Karpas-422 (cell line): ENCODE measurements around the gene CPTP. TPM values are rescaled to one million over a fixed set of nuclear protein-coding genes. Genes with fewer than 3 reads are reported as not detected.

Source experiments
- DNase-seq: peaks from one replicate; pipeline ENCODE4 v3.0.0-alpha.2; 2015
- H2AFZ ChIP-seq: fragments of 200-600 bp; sonication (generic); 2 replicates; pipeline ENCODE4 v1.6.1; 2014; ENCODE audit warnings: antibody characterized with exemption, low read length, mixed read lengths
- H3K27ac ChIP-seq: fragments of 200-600 bp; sonication (generic); 2 replicates; pipeline ENCODE4 v1.5.1; 2014; ENCODE audit warnings: mild to moderate bottlenecking, low read length, moderate library complexity
- H3K27me3 ChIP-seq: fragments of 200-600 bp; sonication (generic); 2 replicates; pipeline ENCODE4 v1.6.1; 2014; ENCODE audit warnings: low read length, mixed read lengths
- H3K36me3 ChIP-seq: fragments of 200-600 bp; sonication (generic); 2 replicates; pipeline ENCODE4 v1.6.1; 2014; ENCODE audit warnings: low read length, mixed read lengths; ENCODE audit not compliant: insufficient read depth
- H3K4me1 ChIP-seq: fragments of 200-600 bp; sonication (generic); 2 replicates; pipeline ENCODE4 v1.6.1; 2014; ENCODE audit warnings: mild to moderate bottlenecking, low read length, mixed read lengths
- H3K4me2 ChIP-seq: fragments of 200-600 bp; sonication (generic); 2 replicates; pipeline ENCODE4 v1.6.1; 2014; ENCODE audit warnings: low read length, low read depth, mild to moderate bottlenecking; ENCODE audit not compliant: poor library complexity, severe bottlenecking
- H3K4me3 ChIP-seq: fragments of 200-600 bp; sonication (generic); 2 replicates; pipeline ENCODE4 v1.5.1; 2014; ENCODE audit warnings: mild to moderate bottlenecking, antibody characterized with exemption, low read length, mixed read lengths
- H3K79me2 ChIP-seq: fragments of 200-600 bp; sonication (generic); 2 replicates; pipeline ENCODE4 v1.6.1; 2014; ENCODE audit warnings: mild to moderate bottlenecking, low read length, mixed read lengths
- H3K9ac ChIP-seq: fragments of 200-600 bp; sonication (generic); 2 replicates; pipeline ENCODE4 v1.6.0; 2014; ENCODE audit warnings: low read length
- H3K9me2 ChIP-seq: fragments of 200-600 bp; sonication (generic), shearing (Covaris generic); replicated peaks from 2 replicates; pipeline ENCODE4 v1.6.0; 2014; ENCODE audit warnings: mild to moderate bottlenecking, low read length, moderate library complexity; ENCODE audit not compliant: insufficient read depth
- H3K9me3 ChIP-seq: fragments of 300-700, 200-600 bp; sonication (generic); 2 replicates; pipeline ENCODE4 v1.6.1; 2014; ENCODE audit warnings: low read length, mixed read lengths
- H4K20me1 ChIP-seq: fragments of 200-600 bp; sonication (generic); 2 replicates; pipeline ENCODE4 v1.6.1; 2014; ENCODE audit warnings: mild to moderate bottlenecking, antibody characterized with exemption, low read length, low read depth; ENCODE audit not compliant: insufficient read depth
- total RNA-seq: library from RNA; depleted of rRNA; stranded (reverse); fragments of >200 nt; shearing (Covaris generic); gene quantifications from 2 replicates; pipeline ENCODE4 v1.2.3, GENCODE V29; 2014; ENCODE audit warnings: low replicate concordance

Gene CPTP
- total RNA-seq, 1 experiment from 2014 or later = 35.0 TPM

DNA sequence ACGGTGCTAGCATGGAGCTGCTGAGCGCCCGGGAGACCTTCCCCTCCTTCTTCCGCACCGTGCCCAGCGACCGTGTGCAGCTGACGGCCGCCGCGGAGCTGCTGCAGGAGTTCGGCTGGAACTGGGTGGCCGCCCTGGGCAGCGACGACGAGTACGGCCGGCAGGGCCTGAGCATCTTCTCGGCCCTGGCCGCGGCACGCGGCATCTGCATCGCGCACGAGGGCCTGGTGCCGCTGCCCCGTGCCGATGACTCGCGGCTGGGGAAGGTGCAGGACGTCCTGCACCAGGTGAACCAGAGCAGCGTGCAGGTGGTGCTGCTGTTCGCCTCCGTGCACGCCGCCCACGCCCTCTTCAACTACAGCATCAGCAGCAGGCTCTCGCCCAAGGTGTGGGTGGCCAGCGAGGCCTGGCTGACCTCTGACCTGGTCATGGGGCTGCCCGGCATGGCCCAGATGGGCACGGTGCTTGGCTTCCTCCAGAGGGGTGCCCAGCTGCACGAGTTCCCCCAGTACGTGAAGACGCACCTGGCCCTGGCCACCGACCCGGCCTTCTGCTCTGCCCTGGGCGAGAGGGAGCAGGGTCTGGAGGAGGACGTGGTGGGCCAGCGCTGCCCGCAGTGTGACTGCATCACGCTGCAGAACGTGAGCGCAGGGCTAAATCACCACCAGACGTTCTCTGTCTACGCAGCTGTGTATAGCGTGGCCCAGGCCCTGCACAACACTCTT is 7.6 kb downstream of the CPTP start:
- Histone ChIP-seq H3K4me3 (peak overlapping the region; percentile 80; the same call in 1 of the 2 replicates), H3K9ac (peak overlapping the region; percentile 98), H3K36me3 (no peaks in the 10 kb centered on the region; the same call in 1 of the 2 replicates), H3K27ac (peak overlapping the region; percentile 99), H3K79me2 (peaks cover 11% of the 10 kb centered on the region), H3K4me2 (peak overlapping the region; percentile 95), H4K20me1 (peaks cover 13% of the 10 kb centered on the region), H3K4me1 (peaks cover 70% of the 10 kb centered on the region), H2AFZ (no peak overlapping the region), H3K27me3 (no peaks in the 10 kb centered on the region), H3K9me2 (no peaks in the 10 kb centered on the region), H3K9me3 (no peaks in the 10 kb centered on the region)
- DNase-seq = no peak

- Histone ChIP-seq H3K9me3 (no peaks in the 10 kb centered on the region), H3K4me3 (peak overlapping the region; percentile 80; the same call in 1 of the 2 replicates), H2AFZ (no peak overlapping the region), H3K9ac (no peak overlapping the region), H3K4me2 (no peak overlapping the region), H4K20me1 (peaks cover 17% of the 10 kb centered on the region), H3K27me3 (no peaks in the 10 kb centered on the region), H3K79me2 (peaks cover 10% of the 10 kb centered on the region; the same call in 1 of the 2 replicates), H3K36me3 (peaks cover 3% of the 10 kb centered on the region; the same call in 1 of the 2 replicates), H3K9me2 (no peaks in the 10 kb centered on the region), H3K4me1 (peaks cover 66% of the 10 kb centered on the region), H3K27ac (no peak overlapping the region)
- DNase-seq = no peak
Observed at GRCh38 chr1:1332774-1333480, 8.3 kb downstream of the CPTP start.

GRCh38 chr1:1333551-1334241 is 9.1 kb downstream of the CPTP start:
- Histone ChIP-seq H3K4me3 (no peak overlapping the region), H3K9me3 (no peaks in the 10 kb centered on the region), H3K27ac (no peak overlapping the region), H3K9me2 (no peaks in the 10 kb centered on the region), H3K27me3 (no peaks in the 10 kb centered on the region), H3K9ac (no peak overlapping the region), H2AFZ (no peak overlapping the region), H3K4me1 (peaks cover 58% of the 10 kb centered on the region), H4K20me1 (peaks cover 17% of the 10 kb centered on the region), H3K36me3 (peaks cover 3% of the 10 kb centered on the region; the same call in 1 of the 2 replicates), H3K4me2 (no peak overlapping the region), H3K79me2 (peaks cover 10% of the 10 kb centered on the region; the same call in 1 of the 2 replicates)
- DNase-seq = no peak

DNA sequence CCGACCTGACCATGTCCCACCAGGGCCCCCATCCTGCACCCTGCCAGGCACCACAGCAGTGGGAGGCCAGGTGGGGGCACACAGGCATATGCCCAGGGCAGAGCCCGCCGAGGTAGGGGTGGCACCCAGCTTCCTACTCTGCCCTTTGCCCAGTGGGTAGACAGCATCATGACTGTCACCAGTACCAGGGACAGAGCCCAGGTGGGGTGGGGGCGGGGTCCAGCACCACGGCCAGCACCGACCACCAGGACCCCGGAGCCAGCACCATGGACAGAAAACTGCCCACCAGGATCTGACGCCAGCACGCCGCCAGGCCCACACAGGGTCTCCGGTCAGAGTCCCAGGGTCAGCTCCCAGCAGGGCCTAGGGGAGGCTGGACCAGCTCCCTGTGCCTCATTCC is 10.2 kb downstream of the CPTP start:
- Histone ChIP-seq H3K4me1 (peaks cover 47% of the 10 kb centered on the region), H3K36me3 (peaks cover 3% of the 10 kb centered on the region; the same call in 1 of the 2 replicates), H3K9me2 (no peaks in the 10 kb centered on the region), H2AFZ (no peak overlapping the region), H3K27ac (peak overlapping the region; percentile 53), H3K4me3 (no peak overlapping the region), H3K79me2 (peaks cover 10% of the 10 kb centered on the region; the same call in 1 of the 2 replicates), H4K20me1 (peaks cover 17% of the 10 kb centered on the region), H3K4me2 (no peak overlapping the region), H3K27me3 (no peaks in the 10 kb centered on the region), H3K9ac (no peak overlapping the region), H3K9me3 (no peaks in the 10 kb centered on the region)
- DNase-seq = peak; percentile 55

DNA sequence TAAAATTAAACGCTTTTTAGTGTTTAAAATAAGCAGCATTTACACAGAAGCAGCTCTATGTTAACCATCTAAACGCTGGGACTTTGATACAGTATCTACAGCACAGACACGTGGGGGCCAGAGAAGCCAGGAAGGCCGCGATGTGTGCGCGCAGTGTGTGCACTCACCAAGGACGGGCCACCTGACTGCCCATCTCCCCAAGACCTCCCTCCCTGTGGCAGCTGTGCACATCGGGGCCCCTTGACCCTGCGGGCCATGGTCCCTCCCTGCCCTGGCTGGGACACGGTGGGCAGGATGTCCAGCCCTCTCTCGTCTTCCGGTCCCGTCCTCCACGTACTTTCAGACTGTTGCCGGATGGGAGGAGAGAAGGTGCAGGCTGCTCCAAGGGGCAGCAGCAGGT is 10.7 kb downstream of the CPTP start:
- Histone ChIP-seq H3K79me2 (peaks cover 10% of the 10 kb centered on the region; the same call in 1 of the 2 replicates), H4K20me1 (peaks cover 17% of the 10 kb centered on the region), H2AFZ (no peak overlapping the region), H3K27me3 (no peaks in the 10 kb centered on the region), H3K9ac (no peak overlapping the region), H3K36me3 (peaks cover 3% of the 10 kb centered on the region; the same call in 1 of the 2 replicates), H3K4me3 (no peak overlapping the region), H3K27ac (peak overlapping the region; percentile 53), H3K4me1 (peaks cover 42% of the 10 kb centered on the region), H3K9me2 (no peaks in the 10 kb centered on the region), H3K9me3 (no peaks in the 10 kb centered on the region), H3K4me2 (no peak overlapping the region)
- DNase-seq = peak; percentile 73

GRCh38 chr1:1335792-1336248 is 11.2 kb downstream of the CPTP start:
- DNase-seq = peak; percentile 61
- Histone ChIP-seq H3K4me3 (no peak overlapping the region), H3K79me2 (peaks cover 10% of the 10 kb centered on the region; the same call in 1 of the 2 replicates), H3K27me3 (no peaks in the 10 kb centered on the region), H3K4me2 (no peak overlapping the region), H3K36me3 (peaks cover 4% of the 10 kb centered on the region; the same call in 1 of the 2 replicates), H3K9ac (no peak overlapping the region), H2AFZ (no peak overlapping the region), H3K4me1 (peaks cover 37% of the 10 kb centered on the region), H3K27ac (peak overlapping the region; percentile 53; the same call in 1 of the 2 replicates), H4K20me1 (peaks cover 17% of the 10 kb centered on the region), H3K9me2 (no peaks in the 10 kb centered on the region), H3K9me3 (no peaks in the 10 kb centered on the region)

DNA sequence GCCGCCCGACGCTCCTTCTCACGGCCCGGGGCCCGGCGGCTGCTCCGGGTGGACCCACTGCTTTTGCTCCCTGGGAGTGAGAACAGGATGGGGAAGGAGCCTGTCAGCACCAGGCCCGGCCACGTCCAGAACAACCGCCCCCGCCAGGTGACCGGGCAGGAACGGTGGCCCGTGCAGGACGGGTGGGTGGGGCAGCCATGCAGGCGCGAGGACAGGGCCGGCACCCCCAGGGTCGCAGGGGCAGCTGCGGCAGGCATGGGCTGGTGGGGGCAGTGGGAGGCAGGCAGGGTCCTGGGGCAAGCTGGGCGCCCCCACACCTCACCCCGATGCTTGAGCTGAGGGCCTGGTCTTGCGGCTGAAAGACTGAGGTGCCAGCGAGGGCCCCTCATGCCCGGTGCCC is 11.8 kb downstream of the CPTP start:
- DNase-seq = no peak
- H3K27me3 ChIP-seq = no peaks in the 10 kb centered on the region
- H3K9ac ChIP-seq = no peak overlapping the region
- no peaks in the 10 kb centered on the region for H3K9me3 ChIP-seq
- peaks cover 7% of the 10 kb centered on the region; the same call in 1 of the 2 replicates for H3K79me2 ChIP-seq
- peaks cover 31% of the 10 kb centered on the region for H3K4me1 ChIP-seq
- H3K4me3 ChIP-seq = no peak overlapping the region
- H3K9me2 ChIP-seq = no peaks in the 10 kb centered on the region
- H4K20me1 ChIP-seq = peaks cover 17% of the 10 kb centered on the region
- H3K36me3 ChIP-seq = peaks cover 5% of the 10 kb centered on the region; the same call in 1 of the 2 replicates
- H3K27ac ChIP-seq = no peak overlapping the region
- no peak overlapping the region for H3K4me2 ChIP-seq
- no peak overlapping the region for H2AFZ ChIP-seq
